HCT116 (cell line): ENCODE results near the gene TMEM74B. TPM values are rescaled to one million over a fixed set of nuclear protein-coding genes. Genes with fewer than 3 reads are reported as not detected.

ENCODE experiments used
- ATAC-seq: fragments of 200-7000 bp; cut with Tn5 transposase; 2 replicates; pipeline ENCODE4 v1.9.1; 2020; ENCODE audit warnings: mild to moderate bottlenecking, moderate library complexity
- BruUV-seq: library from RNA; stranded (reverse); fragments of 400-500 nt; replicated peaks from 2 replicates; lab custom pipeline; 2021; lab: Mats Ljungman, UMichigan
- CTCF ChIA-PET: fragments of 300-600 bp; sonication (Branson Sonifier 250); formaldehyde crosslinking; loops from one replicate; lab custom pipeline; 2021; ENCODE audit warnings: antibody characterized with exemption; lab: Charles Lee
- POLR2A ChIA-PET: fragments of 300-600, 350-600 bp; sonication (Branson Sonifier 250); formaldehyde crosslinking; loops from one replicate; lab custom pipeline; 2021; ENCODE audit warnings: antibody characterized with exemption; lab: Charles Lee
- RAD21 ChIA-PET, 2 experiments: fragments of 300-600 bp; sonication (Branson Sonifier 250); formaldehyde crosslinking; loops; one replicate each; lab custom pipeline; 2023; ENCODE audit warnings: low total read pairs in 2 of 2; ENCODE audit not compliant: uncharacterized antibody in 2 of 2, unreplicated experiment in 2 of 2, low non-redundant PET in 1 of 2; lab: Charles Lee
- DNase-seq: peaks from one replicate; pipeline ENCODE4 v3.0.0-alpha.2; 2010; ENCODE audit warnings: low read depth, low spot score
- H2AFZ ChIP-seq: fragments of 200-600 bp; shearing (Covaris generic), sonication (generic); 2 replicates; pipeline ENCODE4 v1.6.1; 2017; ENCODE audit warnings: low read depth, mixed run types, mixed read lengths, antibody characterized with exemption, low read length; ENCODE audit not compliant: poor library complexity, severe bottlenecking
- H3K27ac ChIP-seq: 2 replicates; pipeline ENCODE4 v1.5.1; 2012; ENCODE audit warnings: low read depth, low read length
- H3K27me3 ChIP-seq: fragments of 200-600 bp; sonication (generic); 2 replicates; pipeline ENCODE4 v1.6.1; 2016; ENCODE audit warnings: mixed run types, low read length, mixed read lengths; ENCODE audit not compliant: insufficient read depth
- H3K36me3 ChIP-seq, 2 experiments: fragments of 200-500 bp in 1 of 2; fragments of 200-600 bp in 1 of 2; sonication (Bioruptor generic) in 1 of 2; sonication (generic) in 1 of 2; 2 replicates each; pipeline versions ENCODE4 v1.5.1 to v1.6.1; 2014 to 2016; ENCODE audit warnings: low read length in 2 of 2, inconsistent platforms in 1 of 2, mixed read lengths in 1 of 2, mixed run types in 1 of 2; ENCODE audit not compliant: insufficient read depth in 2 of 2, control insufficient read depth in 1 of 2
- H3K4me1 ChIP-seq, 2 experiments: fragments of 200-600 bp in 1 of 2; sonication (generic) in 1 of 2; 2 replicates each; pipeline versions ENCODE4 v1.5.1 to v1.6.1; 2012 to 2017; ENCODE audit warnings: low read length in 2 of 2, inconsistent platforms in 1 of 2, mild to moderate bottlenecking in 1 of 2, mixed read lengths in 1 of 2, mixed run types in 1 of 2, moderate library complexity in 1 of 2; ENCODE audit not compliant: insufficient read depth in 2 of 2, control insufficient read depth in 1 of 2
- H3K4me2 ChIP-seq: fragments of 200-600 bp; sonication (generic); 2 replicates; pipeline ENCODE4 v1.6.1; 2017; ENCODE audit warnings: mixed run types, low read length, mixed read lengths
- H3K4me3 ChIP-seq, 2 experiments: fragments of 200-600 bp in 1 of 2; sonication (generic) in 1 of 2; replicated peaks in 1 of 2; 2 replicates each; pipeline ENCODE4 v1.5.1; 2011 to 2016; ENCODE audit warnings: low read length in 2 of 2, control low read depth in 1 of 2, low read depth in 1 of 2, mild to moderate bottlenecking in 1 of 2, mixed read lengths in 1 of 2, mixed run types in 1 of 2
- H3K79me2 ChIP-seq: fragments of 200-600 bp; sonication (generic); 2 replicates; pipeline ENCODE4 v1.6.1; 2017; ENCODE audit warnings: mild to moderate bottlenecking, mixed run types, low read length, moderate library complexity, mixed read lengths; ENCODE audit not compliant: insufficient read depth
- H3K9ac ChIP-seq: fragments of 200-600 bp; sonication (generic); 2 replicates; pipeline ENCODE4 v1.6.1; 2016; ENCODE audit warnings: low read length, mixed read lengths
- H3K9me2 ChIP-seq: fragments of 200-600 bp; sonication (generic), shearing (Covaris generic); 2 replicates; pipeline ENCODE4 v1.6.1; 2017; ENCODE audit warnings: mixed run types, mild to moderate bottlenecking, moderate library complexity; ENCODE audit not compliant: insufficient read depth
- H3K9me3 ChIP-seq, 2 experiments: fragments of 200-500 bp in 1 of 2; fragments of 200-600 bp in 1 of 2; sonication (Bioruptor generic) in 1 of 2; sonication (generic) in 1 of 2; 2 replicates each; pipeline ENCODE4 v1.6.1; 2014 to 2017; ENCODE audit warnings: low read length in 2 of 2, mixed read lengths in 2 of 2, inconsistent platforms in 1 of 2, low read depth in 1 of 2, mild to moderate bottlenecking in 1 of 2, mixed run types in 1 of 2, moderate library complexity in 1 of 2; ENCODE audit not compliant: control insufficient read depth in 1 of 2, insufficient read depth in 1 of 2
- H4K20me1 ChIP-seq: fragments of 200-600 bp; sonication (generic), shearing (Covaris generic); 2 replicates; pipeline ENCODE4 v1.6.1; 2017; ENCODE audit warnings: mixed run types, mild to moderate bottlenecking, moderate library complexity; ENCODE audit not compliant: insufficient read depth
- ELF1 ChIP-seq: IDR thresholded peaks from 2 replicates; pipeline ENCODE4 v1.6.1; 2012; ENCODE audit warnings: low read depth, borderline replicate concordance
- MAX ChIP-seq: IDR thresholded peaks from 2 replicates; pipeline ENCODE4 v1.6.1; 2012
- POLR2AphosphoS5 ChIP-seq: IDR thresholded peaks from 2 replicates; pipeline ENCODE4 v1.6.1; 2011; ENCODE audit warnings: mild to moderate bottlenecking, low read depth, low read length, moderate library complexity
- RAD21 ChIP-seq: IDR thresholded peaks from 2 replicates; pipeline ENCODE4 v1.6.1; 2012; ENCODE audit warnings: low read depth, mild to moderate bottlenecking
- REST ChIP-seq: IDR thresholded peaks from 2 replicates; pipeline ENCODE4 v1.6.1; 2012; ENCODE audit warnings: low read depth
- SRF ChIP-seq: IDR thresholded peaks from 2 replicates; pipeline ENCODE4 v1.6.1; 2012; ENCODE audit warnings: low read depth
- ZNF274 ChIP-seq: fragments of 200-500 bp; sonication (Bioruptor generic); IDR thresholded peaks from 2 replicates; pipeline ENCODE4 v1.6.1; 2014; ENCODE audit warnings: mild to moderate bottlenecking, low read depth, low read length, inconsistent platforms
- intact Hi-C: fragments of 100-400 bp; cut with micrococcal nuclease; formaldehyde crosslinking; loops from 2 replicates; pipeline ENCODE4 v1.10.0; 2022
- total RNA-seq: library from RNA; stranded (reverse); gene quantifications from one replicate; pipeline ENCODE4 v1.2.1, GENCODE V29; 2021; ENCODE audit not compliant: unreplicated experiment
- TF ChIP-seq, protein P1 (sequence below), 3 experiments: fragments of 200-600 bp in 1 of 3; sonication (generic) in 1 of 3; IDR thresholded peaks in 2 of 3; conservative IDR thresholded peaks in 1 of 3; 2 replicates each; pipeline ENCODE4 v1.5.1; 2012 to 2017; ENCODE audit warnings: low read depth in 2 of 3, low read length in 2 of 3, antibody characterized with exemption in 1 of 3, borderline replicate concordance in 1 of 3, control low read depth in 1 of 3, mild to moderate bottlenecking in 1 of 3, mixed read lengths in 1 of 3, mixed run types in 1 of 3, moderate library complexity in 1 of 3; ENCODE audit not compliant: insufficient read depth in 1 of 3

TMEM74B gene
- total RNA-seq, 1 experiment from 2014 or later, result 25.7 TPM

DNA sequence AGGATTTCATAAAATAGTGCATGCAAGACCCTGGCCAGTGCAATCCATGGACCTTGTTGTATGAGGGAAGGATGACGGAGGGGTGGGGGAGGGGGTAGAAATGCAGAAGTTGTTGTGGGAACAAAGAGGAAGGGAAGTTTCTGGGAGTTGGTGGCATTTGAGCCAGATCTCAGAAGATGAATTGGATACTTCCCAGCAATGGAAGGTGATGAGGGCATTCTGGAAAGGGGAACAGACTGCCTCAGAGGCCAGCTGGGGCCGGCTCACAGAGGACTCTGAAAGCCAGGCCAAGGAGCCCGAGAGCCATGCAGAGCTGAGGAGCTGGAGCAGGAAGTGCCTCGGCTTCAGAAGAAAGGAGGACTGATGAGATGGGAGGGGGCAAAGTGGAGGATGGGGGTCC is 2.7 kb downstream of the TMEM74B start:
- Histone ChIP-seq H3K4me2 (no peak overlapping the region), H3K27me3 (no peaks in the 10 kb centered on the region), H2AFZ (no peak overlapping the region), H3K4me1 (peaks cover 14 to 22% of the 10 kb centered on the region in 2 experiments; a peak in 3 of 4 replicates), H4K20me1 (no peaks in the 10 kb centered on the region), H3K27ac (no peak overlapping the region), H3K9ac (no peak overlapping the region), H3K79me2 (no peaks in the 10 kb centered on the region), H3K9me3 (no peaks in the 10 kb centered on the region), H3K36me3 (no peaks in the 10 kb centered on the region), H3K4me3 (no peak overlapping the region), H3K9me2 (no peaks in the 10 kb centered on the region)
- intact Hi-C loops, result loop anchor here (10.0 kb wide), 1 partner anchor 367 kb away; no protein-coding TSS in a partner anchor
- ChIA-PET CTCF (no interaction called here), RAD21 (no interaction called here), POLR2A (no interaction called here)
- BruUV-seq, result no TSS peak
- DNase-seq, result no peak
- ATAC-seq, result no peak
- TF ChIP-seq RAD21 (no peak), MAX (no peak), ELF1 (no peak), POLR2AphosphoS5 (no peak), REST (no peak), SRF (no peak), ZNF274 (no peak)
- TF ChIP-seq, protein P1, sequence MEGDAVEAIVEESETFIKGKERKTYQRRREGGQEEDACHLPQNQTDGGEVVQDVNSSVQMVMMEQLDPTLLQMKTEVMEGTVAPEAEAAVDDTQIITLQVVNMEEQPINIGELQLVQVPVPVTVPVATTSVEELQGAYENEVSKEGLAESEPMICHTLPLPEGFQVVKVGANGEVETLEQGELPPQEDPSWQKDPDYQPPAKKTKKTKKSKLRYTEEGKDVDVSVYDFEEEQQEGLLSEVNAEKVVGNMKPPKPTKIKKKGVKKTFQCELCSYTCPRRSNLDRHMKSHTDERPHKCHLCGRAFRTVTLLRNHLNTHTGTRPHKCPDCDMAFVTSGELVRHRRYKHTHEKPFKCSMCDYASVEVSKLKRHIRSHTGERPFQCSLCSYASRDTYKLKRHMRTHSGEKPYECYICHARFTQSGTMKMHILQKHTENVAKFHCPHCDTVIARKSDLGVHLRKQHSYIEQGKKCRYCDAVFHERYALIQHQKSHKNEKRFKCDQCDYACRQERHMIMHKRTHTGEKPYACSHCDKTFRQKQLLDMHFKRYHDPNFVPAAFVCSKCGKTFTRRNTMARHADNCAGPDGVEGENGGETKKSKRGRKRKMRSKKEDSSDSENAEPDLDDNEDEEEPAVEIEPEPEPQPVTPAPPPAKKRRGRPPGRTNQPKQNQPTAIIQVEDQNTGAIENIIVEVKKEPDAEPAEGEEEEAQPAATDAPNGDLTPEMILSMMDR (IDR thresholded peaks at IDR 0.05 in 2 of 3, conservative IDR thresholded peaks at IDR 0.05 in 1 of 3; ENCODE audit: borderline replicate concordance in 1 of 3, insufficient read depth in 1 of 3, low read depth in 2 of 3, low read length in 2 of 3), result no peak
